Kidney (tissue), 14 donors: ENCODE measurements around the gene IL18BP. TPM values are rescaled to one million over a fixed set of nuclear protein-coding genes. Genes with fewer than 3 reads are reported as not detected.

Source experiments
- DNase-seq, 5 donors: peaks; one replicate each; pipeline ENCODE4 v3.0.0-alpha.2; 2013 to 2020
- FAIRE-seq: peaks from 2 replicates; lab custom pipeline; 2012; peaks lifted over from hg19 to GRCh38; lab: Jason Lieb, UNC
- H3K27ac ChIP-seq, 2 donors: one replicate each; pipeline ENCODE4 v1.7.0; 2013; ENCODE audit warnings: low read depth in 2 of 2, low read length in 2 of 2, inconsistent platforms in 1 of 2
- H3K27me3 ChIP-seq: one replicate; pipeline ENCODE4 v1.7.1; 2013; ENCODE audit warnings: low read length, inconsistent platforms; ENCODE audit not compliant: control insufficient read depth, insufficient read depth
- H3K36me3 ChIP-seq, 3 donors: one replicate each; pipeline versions ENCODE4 v1.7.0 to v1.7.1; 2013; ENCODE audit warnings: low read length in 3 of 3, control low read depth in 1 of 3, inconsistent platforms in 1 of 3; ENCODE audit not compliant: insufficient read depth in 3 of 3, control insufficient read depth in 2 of 3
- H3K4me1 ChIP-seq, 3 donors: one replicate each; pipeline versions ENCODE4 v1.7.0 to v1.7.1; 2013; ENCODE audit warnings: low read length in 3 of 3, inconsistent platforms in 1 of 3, low read depth in 1 of 3; ENCODE audit not compliant: control insufficient read depth in 2 of 3, insufficient read depth in 2 of 3
- H3K4me3 ChIP-seq, 3 donors: one replicate each; pipeline versions ENCODE4 v1.7.0 to v1.8.1; 2013; ENCODE audit warnings: low read length in 3 of 3, control low read depth in 1 of 3, inconsistent platforms in 1 of 3
- H3K9ac ChIP-seq, 3 donors: one replicate each; pipeline versions ENCODE4 v1.7.0 to v1.7.1; 2013; ENCODE audit warnings: low read length in 3 of 3, control low read depth in 1 of 3, inconsistent platforms in 1 of 3
- H3K9me3 ChIP-seq, 3 donors: one replicate each; pipeline versions ENCODE4 v1.7.0 to v1.7.1; 2013; ENCODE audit warnings: low read length in 3 of 3, control low read depth in 1 of 3, inconsistent platforms in 1 of 3; ENCODE audit not compliant: control insufficient read depth in 2 of 3, insufficient read depth in 1 of 3
- CTCF ChIP-seq: IDR thresholded peaks from 3 replicates; pipeline ENCODE4 v1.5.1; 2012; ENCODE audit warnings: mild to moderate bottlenecking, moderate library complexity, borderline replicate concordance; ENCODE audit not compliant: insufficient read depth; ENCODE audit errors: extremely low read depth
- intact Hi-C: fragments of 100-400 bp; cut with DNase I; formaldehyde crosslinking; loops from one replicate; pipeline ENCODE4 v1.11.1; 2022
- polyA plus RNA-seq: library from polyadenylated mRNA; stranded (reverse); fragments of 350-450 nt; fragmentation: Illumina TruSeq; extraction: RNeasy Lipid Tissue Mini Kit (QIAGEN cat#74804); gene quantifications from one replicate; pipeline ENCODE4 v1.2.3, GENCODE V29; 2014; ENCODE audit warnings: low read depth, low replicate concordance; ENCODE audit not compliant: insufficient read depth
- total RNA-seq: library from RNA; stranded (reverse); fragmentation: NEBNext Ultra II Directional; extraction: Animal tissue kit (Norgen Biotek cat#: 25700); gene quantifications from one replicate; pipeline ENCODE4 v1.2.1, GENCODE V29; 2021
- donor health status: control.
- donor health status: control.
- donor health status: control.
- donor health status: control.
- donor health status: control.
- donor health status: DM: yes; HTN: yes; CAD: no.
- donor health status: Normal renal cell carcinoma (clear cell type).

Gene IL18BP
- total and polyA plus RNA-seq, 2 donors from 2014 or later = 19.5 to 21.1 TPM

GRCh38 chr11:72018171-72018570 lies 19.5 kb downstream of the IL18BP start:
- TF ChIP-seq CTCF = no peak
- peaks cover 0 to 23% (median 21%) of the 10 kb centered on the region in 3 donors for H3K4me1 ChIP-seq
- FAIRE-seq = no peak
- no peak overlapping the region for H3K4me3 ChIP-seq
- intact Hi-C loops = no loop called here
- H3K9ac ChIP-seq = no peak overlapping the region
- H3K27me3 ChIP-seq = no peaks in the 10 kb centered on the region
- no peak overlapping the region for H3K27ac ChIP-seq
- no peaks in the 10 kb centered on the region for H3K9me3 ChIP-seq
- DNase-seq = no peak
- H3K36me3 ChIP-seq = peaks cover 31 to 97% (median 88%) of the 10 kb centered on the region in 3 donors

GRCh38 chr11:72023335-72023734 lies 24.6 kb downstream of the IL18BP start:
- H3K27me3 ChIP-seq = no peaks in the 10 kb centered on the region
- H3K4me1 ChIP-seq = peaks cover 0 to 29% (median 26%) of the 10 kb centered on the region in 3 donors
- TF ChIP-seq CTCF = no peak
- no peak for FAIRE-seq
- no peak overlapping the region for H3K27ac ChIP-seq
- H3K36me3 ChIP-seq = peaks cover 35 to 74% (median 66%) of the 10 kb centered on the region in 3 donors
- intact Hi-C loops = no loop called here
- H3K9me3 ChIP-seq = no peaks in the 10 kb centered on the region
- H3K9ac ChIP-seq = no peak overlapping the region
- H3K4me3 ChIP-seq = no peak overlapping the region
- DNase-seq = no peak

- Histone ChIP-seq H3K27me3 (no peaks in the 10 kb centered on the region), H3K4me1 (peaks cover 0 to 29% (median 26%) of the 10 kb centered on the region in 3 donors), H3K4me3 (no peak overlapping the region), H3K27ac (no peak overlapping the region), H3K36me3 (peaks cover 31 to 73% (median 60%) of the 10 kb centered on the region in 3 donors), H3K9me3 (no peaks in the 10 kb centered on the region), H3K9ac (no peak overlapping the region)
- FAIRE-seq = no peak
- TF ChIP-seq CTCF = no peak
- intact Hi-C loops = no loop called here
- peak in 1 of 5 donors; percentile 36 for DNase-seq
Measured at GRCh38 chr11:72024069-72024754, 25.5 kb downstream of the IL18BP start.
